8988T (cell line): ENCODE data around the gene NFIA.

Source experiments
- DNase-seq: peaks from one replicate; pipeline ENCODE4 v3.0.0; 2011

Gene NFIA

DNA sequence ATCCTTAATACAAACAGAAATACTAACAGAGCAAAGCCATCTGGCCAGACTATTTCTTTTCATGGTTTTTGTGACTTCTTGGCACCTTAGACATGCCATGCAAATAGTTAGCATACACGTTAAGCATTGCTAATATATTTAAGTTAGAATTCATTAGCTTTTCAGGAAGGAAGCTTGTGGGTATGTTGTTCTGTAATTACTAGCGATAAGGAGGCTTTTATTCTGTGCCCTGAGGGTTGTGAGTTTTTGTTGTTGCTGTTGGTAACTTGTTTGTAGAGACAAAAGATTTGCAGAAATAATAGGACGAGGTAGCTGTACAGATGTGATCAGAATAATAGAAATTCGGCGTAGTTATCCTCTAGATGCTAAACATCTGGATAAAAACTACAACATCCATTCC is 337.3 kb downstream of the NFIA start:
- DNase-seq, result no peak

GRCh38 chr1:61420243-61420642 is 337.9 kb downstream of the NFIA start:
- DNase-seq, result no peak

- no peak for DNase-seq
These were observed 338.8 kb downstream of the NFIA start for GRCh38 chr1:61420909-61421835.

DNA sequence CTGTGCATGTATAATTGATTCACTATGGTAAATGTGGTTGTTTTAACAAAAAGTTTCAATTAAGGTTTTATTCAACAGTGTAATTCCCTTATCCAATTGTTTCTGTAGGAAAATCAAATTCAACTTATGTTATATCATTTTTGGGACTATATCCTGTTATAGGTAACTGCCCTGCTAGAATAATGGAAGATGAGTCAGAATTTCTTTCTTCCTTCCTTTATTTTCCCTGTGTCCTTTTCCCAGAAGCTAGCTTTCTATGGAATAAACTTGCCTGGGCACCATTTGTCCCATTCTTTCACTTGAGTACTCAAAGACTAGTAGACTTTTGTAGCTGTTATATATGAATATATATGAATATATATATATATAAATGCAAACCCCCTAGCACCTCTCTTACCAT is 341.3 kb downstream of the NFIA start:
- DNase-seq, result no peak

DNA sequence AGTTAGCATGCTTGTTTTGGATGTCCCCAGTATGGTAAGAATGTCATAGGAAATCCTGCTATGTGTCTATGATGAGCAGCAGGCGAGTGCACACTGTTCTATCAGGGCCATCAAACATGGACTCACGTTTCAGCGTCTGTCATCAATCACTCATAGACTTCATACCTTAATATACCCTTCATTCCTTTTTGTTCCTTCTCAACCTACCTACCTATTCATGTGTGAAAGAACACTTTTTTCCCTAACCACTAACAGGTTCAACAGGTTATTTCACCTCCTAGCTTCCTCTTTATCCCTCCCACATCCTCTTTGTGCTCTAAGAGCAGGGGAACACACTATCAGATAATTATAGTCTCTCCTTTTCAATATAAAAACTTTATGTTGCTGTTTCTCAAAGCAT is 342.0 kb downstream of the NFIA start:
- DNase-seq, result no peak

DNA sequence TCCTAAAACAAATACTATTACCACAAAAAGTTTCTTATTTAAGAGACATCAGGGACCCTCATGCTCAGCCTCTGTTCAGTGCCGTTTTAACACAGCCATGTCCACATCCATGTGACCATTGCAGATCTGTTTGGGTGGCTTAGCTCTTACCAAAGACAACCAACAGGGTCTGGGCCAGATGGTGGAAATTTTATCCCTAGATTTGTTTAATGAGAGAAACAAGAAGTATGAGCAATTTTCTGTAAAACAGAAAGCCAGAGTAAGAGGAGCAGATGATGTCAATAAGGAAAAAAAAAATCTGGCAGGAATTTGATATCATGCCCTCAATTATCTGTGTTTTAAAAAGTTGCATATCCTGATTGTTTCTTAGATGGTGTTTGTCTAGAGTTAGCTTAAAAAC is 342.7 kb downstream of the NFIA start:
- DNase-seq, result no peak

- no peak for DNase-seq
These were observed 343.9 kb downstream of the NFIA start for GRCh38 chr1:61426254-61426653.

- DNase-seq, result no peak
These were observed 344.5 kb downstream of the NFIA start for GRCh38 chr1:61426885-61427284.

GRCh38 chr1:61427510-61427909 is 345.1 kb downstream of the NFIA start:
- DNase-seq, result no peak

DNA sequence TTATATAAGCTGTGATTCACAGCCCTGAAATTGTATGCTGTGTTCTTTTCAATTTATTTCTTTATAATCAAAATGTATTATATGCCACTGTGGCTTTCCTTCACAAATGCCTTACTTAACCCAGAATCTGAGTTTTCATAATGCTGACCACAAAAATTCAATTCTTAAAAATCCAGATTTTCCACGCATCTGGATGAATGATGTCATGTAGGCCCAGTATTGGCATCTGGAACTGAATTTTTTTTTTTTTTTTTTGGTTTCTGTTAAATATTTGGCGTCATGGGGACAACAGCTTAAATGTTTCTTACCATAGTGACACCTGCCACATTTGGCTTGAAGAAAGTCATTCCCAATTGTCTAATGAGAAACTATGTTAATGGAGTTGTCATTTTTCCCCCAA is 345.8 kb downstream of the NFIA start:
- no peak for DNase-seq

- no peak for DNase-seq
These were observed 350.4 kb downstream of the NFIA start for GRCh38 chr1:61432616-61433388.

DNA sequence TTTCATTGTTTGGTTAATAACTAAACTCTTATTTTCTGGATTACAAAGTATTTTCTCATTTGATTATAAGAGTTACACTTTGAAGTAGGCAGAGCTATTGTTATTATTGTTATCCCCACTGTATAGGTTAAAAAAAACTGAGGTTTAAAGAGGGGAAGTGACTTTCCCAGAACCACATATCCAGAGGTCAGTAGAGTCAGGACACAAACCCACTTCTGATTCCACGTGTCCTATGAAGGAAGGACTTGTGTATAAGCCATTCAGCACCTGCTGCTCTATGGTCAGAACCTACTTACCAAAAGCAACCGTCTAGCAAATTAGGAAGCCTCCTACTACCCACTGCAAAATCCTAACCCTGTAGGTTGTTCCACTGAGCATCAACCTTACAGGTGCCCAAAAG is 351.3 kb downstream of the NFIA start:
- DNase-seq, result no peak

- no peak for DNase-seq
These were observed 351.9 kb downstream of the NFIA start for GRCh38 chr1:61434276-61434675.

DNA sequence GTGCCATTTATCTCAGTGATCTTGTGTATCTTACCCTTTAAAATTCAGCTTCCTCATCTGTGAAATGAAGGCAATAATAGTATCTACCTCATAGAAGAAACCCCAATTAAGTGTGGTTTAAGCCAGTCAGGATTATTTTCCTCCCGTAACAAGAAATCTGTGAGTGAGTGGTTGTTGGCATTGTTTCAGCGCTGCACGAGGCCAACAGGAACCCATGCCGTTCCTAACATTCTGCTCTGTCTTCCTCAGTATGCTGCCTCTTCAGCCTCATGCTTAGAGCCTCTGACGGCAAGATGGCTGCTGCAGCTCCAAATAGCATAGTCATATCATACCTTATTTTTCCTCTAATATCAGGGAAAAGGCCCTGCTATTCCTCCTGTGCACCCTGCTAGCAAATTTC is 352.9 kb downstream of the NFIA start:
- no peak for DNase-seq

DNA sequence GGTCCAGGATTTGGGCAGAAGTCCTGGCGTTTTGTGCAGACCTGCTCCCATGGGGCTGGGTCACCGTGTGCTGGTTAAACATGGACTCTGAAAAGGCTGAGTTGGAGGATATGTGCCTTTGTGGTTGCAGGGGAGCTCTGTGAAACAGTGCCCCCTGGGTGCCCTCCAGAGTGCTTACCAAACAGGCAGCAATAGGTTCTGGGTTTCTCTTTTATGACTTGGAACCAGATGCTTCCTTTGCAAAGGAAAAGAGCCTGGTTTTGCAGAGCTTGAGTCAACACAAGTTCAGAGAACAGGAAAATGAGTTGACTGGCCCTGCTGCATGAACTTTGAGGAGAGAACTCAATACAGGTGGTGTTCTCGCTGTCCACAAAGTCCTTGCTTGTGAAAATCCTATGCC is 353.7 kb downstream of the NFIA start:
- no peak for DNase-seq

DNA sequence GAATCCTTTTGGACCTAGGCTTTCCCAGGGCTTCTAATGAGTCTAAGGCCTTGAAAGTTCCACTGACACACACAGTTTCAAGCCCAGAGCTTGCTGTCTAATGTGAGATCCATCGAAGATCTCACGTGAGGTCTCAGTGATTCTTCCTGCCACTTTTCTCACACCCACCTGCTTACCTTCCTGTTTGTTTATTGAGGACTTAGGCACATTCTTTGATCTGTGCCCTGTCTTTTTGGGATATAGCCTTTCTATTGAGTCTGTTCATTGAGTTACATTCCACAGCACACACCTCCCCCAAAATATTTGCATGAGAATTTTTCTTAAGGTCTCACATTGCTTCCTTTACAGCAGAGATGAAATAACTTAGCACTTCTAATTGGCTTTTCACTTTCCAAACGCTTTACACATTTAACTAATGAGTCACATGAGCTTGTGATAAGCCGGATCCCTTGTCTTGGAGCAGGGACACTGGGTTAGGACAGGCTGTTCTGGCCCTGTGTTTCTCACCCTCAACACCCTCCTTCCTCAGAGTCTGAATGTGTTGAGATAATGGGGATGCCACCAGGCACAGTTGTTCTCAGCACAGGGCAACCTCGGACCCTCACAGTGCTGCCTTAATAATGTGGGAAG is 354.2 kb downstream of the NFIA start:
- DNase-seq, result no peak

- DNase-seq, result no peak
These were observed 356.9 kb downstream of the NFIA start for GRCh38 chr1:61439234-61439633.

DNA sequence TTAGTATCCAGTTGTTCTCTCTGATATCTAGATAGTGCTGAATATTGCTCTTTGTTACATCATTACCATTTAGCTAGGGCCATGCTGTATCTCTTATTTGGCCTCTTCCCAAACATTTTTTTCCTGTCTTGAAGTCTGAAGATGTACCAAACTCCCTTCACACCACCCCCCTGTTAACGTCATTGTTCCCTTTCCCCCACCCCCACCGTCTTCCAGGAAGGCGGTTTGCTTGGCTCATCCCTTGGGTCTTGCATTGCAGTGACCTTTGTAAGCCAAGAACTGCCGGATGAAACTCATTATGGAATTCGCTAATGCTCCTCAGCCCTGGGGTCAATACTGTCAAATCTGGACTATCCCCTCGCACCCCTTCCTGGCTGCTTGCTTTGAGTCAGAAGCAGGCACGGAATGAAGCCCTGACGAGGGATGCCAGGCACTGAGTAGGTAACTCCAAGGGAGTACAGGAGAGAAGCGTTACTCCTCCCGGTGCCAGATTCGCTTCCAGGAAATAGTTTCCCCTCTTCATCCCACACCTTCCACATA is 359.4 kb downstream of the NFIA start:
- DNase-seq, result no peak

- no peak for DNase-seq
These were observed 360.2 kb downstream of the NFIA start for GRCh38 chr1:61442544-61442943.

DNA sequence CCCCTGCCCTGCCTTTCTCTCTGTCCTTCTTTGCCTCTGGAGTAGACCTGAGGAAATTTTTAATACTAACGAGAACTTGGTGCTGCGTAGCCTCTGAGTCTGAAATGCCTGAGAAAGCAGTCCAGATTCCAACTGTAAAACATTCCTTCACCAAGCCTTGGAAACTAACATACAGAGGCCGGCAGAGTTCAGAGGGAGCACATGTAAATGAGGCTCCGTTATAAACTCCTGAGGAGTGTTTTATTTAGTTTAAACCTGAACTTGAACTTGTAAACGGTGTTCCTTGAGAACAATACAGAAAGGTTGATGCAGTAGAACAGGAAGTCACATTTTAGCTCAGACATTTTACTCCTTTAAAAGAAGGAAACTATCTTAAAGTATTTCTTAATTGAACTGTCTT is 361.9 kb downstream of the NFIA start:
- no peak for DNase-seq

DNA sequence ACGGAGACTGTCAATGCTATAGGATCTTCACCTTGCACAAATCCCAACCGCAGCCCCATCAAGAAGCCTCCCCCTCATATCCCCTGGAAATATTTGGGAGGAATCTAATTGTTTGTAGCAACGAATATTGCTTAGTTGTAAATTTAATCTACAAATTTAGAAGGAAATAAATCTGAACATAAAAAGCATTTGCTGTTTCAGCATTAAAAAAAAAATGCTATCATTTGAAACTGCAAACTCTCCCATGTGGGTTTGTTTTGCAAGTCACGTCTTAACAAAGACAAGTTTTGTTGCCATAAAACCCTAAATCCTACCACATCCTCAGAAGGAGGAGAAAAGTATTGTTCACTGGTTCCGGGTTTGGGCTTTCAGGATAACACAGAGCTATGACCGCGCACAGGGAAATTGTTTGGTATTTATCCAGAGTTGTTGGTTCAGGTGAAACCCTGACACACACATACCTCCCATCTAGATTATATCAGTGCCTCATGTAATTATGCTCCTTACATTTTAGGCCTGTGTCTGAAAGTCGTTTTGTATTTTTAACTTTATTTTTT is 363.0 kb downstream of the NFIA start:
- DNase-seq, result no peak

DNA sequence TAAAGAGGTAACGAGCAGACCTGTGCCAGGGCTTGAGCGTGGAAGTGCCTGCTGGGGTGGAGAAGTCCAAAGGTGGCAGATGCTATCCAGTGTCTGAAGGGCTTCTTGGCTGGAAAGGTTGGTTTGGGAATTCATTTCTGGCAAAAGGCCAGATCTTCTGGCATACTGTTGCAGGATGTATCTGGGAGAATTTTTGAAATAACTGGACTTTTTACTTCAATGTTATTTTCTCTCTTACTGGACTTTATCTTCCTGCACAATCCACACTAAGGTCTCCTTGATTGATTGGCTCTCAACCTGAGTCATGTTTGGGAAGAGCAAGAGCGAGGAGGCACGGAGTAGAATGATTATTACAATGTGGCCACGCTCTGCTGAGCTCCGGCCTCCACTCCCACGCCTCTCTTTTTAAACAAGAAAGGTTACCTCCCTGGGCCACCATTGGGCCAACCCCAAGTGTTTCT is 364.2 kb downstream of the NFIA start:
- DNase-seq, result no peak
